Adipocyte (in vitro differentiated cells): Measurements from ENCODE around the gene VWF.
"Not testable (repeated sequence)": the region's sequence is repeated elsewhere in the genome, so short reads cannot be mapped to it uniquely, and the experiment has no call there.

ENCODE experiments used
- DNase-seq: peaks from one replicate; pipeline ENCODE4 v3.0.0-alpha.2; 2015; ENCODE audit warnings: low read depth
- H3K27me3 ChIP-seq: replicated peaks from 2 replicates; pipeline ENCODE4 v1.7.0; 2013; ENCODE audit warnings: mild to moderate bottlenecking, low read length, moderate library complexity; ENCODE audit not compliant: control insufficient read depth, insufficient read depth
- H3K36me3 ChIP-seq: 2 replicates; pipeline ENCODE4 v1.7.0; 2013; ENCODE audit warnings: low read length, mild to moderate bottlenecking, moderate library complexity; ENCODE audit not compliant: control insufficient read depth, insufficient read depth, severe bottlenecking
- H3K4me1 ChIP-seq: 2 replicates; pipeline ENCODE4 v1.7.0; 2013; ENCODE audit warnings: mild to moderate bottlenecking, low read length, moderate library complexity; ENCODE audit not compliant: control insufficient read depth, insufficient read depth
- H3K4me3 ChIP-seq: 2 replicates; pipeline ENCODE4 v1.7.0; 2013; ENCODE audit warnings: mild to moderate bottlenecking, low read length, moderate library complexity
- H3K9ac ChIP-seq: 2 replicates; pipeline ENCODE4 v1.7.0; 2013; ENCODE audit warnings: mild to moderate bottlenecking, low read length, moderate library complexity
- H3K9me3 ChIP-seq: 2 replicates; pipeline ENCODE4 v1.7.0; 2013; ENCODE audit warnings: mild to moderate bottlenecking, low read length, moderate library complexity; ENCODE audit not compliant: control insufficient read depth

VWF gene

DNA sequence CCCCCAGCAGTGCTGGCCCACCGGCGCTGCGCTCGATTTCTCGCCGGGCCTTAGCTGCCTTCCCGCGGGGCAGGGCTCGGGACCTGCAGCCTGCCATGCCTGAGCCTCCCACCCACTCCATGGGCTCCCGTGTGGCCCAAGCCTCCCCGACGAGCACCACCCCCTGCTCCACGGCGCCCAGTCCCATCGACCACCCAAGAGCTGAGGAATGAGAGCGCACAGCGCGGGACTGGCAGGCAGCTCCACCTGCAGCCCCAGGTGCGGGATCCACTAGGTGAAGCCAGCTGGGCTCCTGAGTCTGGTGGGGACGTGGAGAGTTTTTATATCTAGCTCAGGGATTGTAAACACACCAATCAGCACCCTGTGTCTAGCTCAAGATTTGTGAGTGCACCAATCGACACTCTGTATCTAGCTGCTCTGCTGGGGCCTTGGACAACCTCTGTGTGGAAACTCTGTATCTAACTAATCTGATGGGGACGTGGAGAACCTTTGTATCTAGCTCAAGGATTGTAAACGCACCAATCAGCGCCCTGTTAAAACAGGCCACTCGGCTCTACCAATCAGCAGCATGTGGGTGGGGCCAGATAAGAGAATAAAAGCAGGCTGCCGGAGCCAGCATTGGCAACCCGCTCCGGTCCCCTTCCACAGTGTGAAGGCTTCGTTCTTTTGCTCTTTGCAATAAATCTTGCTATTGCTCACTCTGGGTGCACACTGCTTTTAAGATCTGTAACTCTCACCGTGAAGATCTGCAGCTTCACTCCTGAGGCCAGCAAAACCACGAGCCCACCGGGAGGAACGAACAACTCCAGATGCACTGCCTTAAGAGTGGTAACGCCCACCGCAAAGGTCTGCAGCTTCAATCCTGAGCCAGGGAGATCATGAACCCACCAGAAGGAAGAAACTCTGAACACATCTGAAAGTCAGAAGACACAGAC, 18.2 kb upstream of the VWF start:
- H3K4me1 ChIP-seq, H3K36me3 ChIP-seq, H3K4me3 ChIP-seq, H3K27me3 ChIP-seq, H3K9ac ChIP-seq, H3K9me3 ChIP-seq, DNase-seq: not testable (repeated sequence)

DNA sequence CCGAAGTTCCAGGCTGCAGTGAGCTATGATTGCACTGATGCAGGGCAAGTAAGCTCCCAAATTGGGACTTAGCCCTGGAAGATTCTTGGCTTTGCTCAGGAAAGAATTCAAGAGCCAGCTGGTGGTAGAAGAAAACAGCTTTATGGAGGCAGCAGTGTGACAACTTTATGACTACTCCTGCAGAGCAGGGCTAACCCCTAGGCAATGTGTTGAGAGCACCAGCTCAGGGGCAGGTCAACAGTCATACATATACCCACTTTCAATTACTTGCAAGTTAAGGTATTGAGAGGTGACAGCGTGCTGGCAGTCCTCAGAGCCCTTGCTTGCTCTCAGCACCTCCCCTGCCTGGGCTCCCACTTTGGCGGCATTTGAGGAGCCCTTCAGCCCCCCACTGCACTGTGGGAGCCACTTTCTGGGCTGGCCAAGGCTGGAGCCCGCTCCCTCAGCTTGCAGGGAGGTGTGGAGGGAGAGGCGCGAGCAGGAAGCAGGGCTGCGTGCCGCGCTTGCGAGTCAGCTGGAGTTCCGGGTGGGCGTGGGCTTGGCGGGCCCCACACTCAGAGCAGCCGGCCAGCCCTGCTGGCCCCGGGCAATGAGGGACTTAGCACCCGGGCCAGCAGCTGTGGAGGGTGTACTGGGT, 17.4 kb upstream of the VWF start:
- not testable (repeated sequence) for H3K4me3 ChIP-seq

DNA sequence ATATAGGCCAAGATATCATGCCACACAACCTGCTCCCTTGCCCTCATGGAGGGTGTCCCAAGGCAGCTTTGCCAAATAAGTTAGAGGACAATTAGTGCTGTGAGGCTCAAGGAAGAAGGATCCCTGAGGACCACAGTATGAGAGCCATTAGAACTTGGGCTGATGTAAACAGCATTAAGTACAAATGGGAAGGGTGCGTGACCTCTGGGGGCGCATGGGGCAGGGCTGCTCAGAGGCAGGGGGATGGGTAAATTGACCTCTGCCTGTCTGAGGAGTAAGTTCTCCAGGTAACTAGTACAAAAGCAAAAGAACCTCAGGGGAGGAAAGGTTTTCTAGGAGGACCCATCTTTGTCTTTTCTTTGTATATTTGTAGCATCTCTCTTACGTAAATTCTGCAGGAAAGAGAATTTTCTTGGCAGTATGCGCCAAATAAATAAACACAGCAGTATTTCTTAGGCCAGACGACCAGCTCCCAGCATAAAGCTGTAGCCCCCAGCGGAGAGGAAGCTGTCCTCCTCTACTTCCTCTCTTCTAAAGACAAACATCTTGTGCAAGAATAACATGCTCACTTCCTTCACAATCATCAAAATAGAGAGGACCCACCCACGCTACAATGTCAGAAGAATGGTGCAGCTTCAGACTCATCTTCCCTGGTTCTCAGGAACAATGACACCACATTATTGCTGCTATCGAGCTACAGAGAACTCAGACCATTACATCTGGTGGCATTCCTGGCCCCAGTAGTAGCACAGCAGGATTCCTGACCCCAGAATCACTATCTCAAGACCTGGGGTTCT, 16.4 kb upstream of the VWF start:
- no peak overlapping the region for H3K9ac ChIP-seq
- no peaks in the 10 kb centered on the region for H3K36me3 ChIP-seq
- no peaks in the 10 kb centered on the region for H3K27me3 ChIP-seq
- H3K9me3 ChIP-seq, result peaks cover 4% of the 10 kb centered on the region
- DNase-seq, result peak; percentile 4
- peaks cover 4% of the 10 kb centered on the region for H3K4me1 ChIP-seq
- no peak overlapping the region for H3K4me3 ChIP-seq

More for the DNA sequence above, 17.4 kb upstream of the VWF start:
- not testable (repeated sequence) for H3K36me3 ChIP-seq, H3K4me1 ChIP-seq, H3K9ac ChIP-seq, DNase-seq, H3K9me3 ChIP-seq, H3K27me3 ChIP-seq

DNA sequence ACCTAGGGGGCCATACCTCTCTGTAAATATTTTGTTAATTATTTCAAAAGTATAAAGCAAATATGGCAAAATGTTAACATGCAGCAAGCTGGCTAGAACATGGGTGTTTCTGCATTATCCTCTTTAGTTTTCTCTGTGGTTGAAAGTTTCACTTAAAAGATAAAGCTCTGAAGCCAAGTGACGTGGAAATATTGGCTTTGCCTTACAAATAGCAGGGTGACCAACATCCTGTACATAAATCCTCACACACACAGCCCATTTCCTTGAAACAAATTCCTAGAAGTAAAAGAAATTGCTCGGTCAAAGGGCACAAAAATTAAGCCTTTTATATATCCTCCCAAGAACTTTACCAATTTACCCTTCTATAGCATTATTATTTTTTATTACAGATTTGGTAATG, 10.6 kb upstream of the VWF start:
- no peak for DNase-seq
- Histone ChIP-seq H3K36me3 (no peaks in the 10 kb centered on the region), H3K27me3 (no peaks in the 10 kb centered on the region), H3K9ac (no peak overlapping the region), H3K4me1 (peaks cover 4% of the 10 kb centered on the region), H3K4me3 (no peak overlapping the region), H3K9me3 (peaks cover 4% of the 10 kb centered on the region)

DNA sequence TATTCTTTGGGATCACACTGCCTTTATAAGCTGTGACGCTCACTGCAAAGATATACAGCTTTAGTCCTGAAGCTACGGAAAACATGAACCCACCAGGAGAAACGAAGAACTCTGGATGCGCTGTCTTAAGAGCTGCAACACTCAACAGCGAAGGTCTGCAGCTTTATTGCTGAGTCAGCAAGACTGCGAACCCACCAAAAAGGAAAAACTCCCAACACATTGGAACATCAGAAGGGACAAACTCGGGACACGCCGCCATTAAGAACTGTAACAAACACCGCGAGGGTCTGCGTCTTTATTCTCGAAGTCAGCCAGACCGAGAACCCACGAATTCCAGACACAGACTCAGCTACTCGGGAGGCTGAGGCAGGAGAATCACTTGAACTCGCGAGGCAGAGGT, 9.2 kb upstream of the VWF start:
- H3K4me1 ChIP-seq, result peaks cover 1% of the 10 kb centered on the region
- no peaks in the 10 kb centered on the region for H3K27me3 ChIP-seq
- no peaks in the 10 kb centered on the region for H3K36me3 ChIP-seq
- no peak for DNase-seq
- H3K9ac ChIP-seq, result no peak overlapping the region
- no peak overlapping the region for H3K4me3 ChIP-seq
- peaks cover 4% of the 10 kb centered on the region for H3K9me3 ChIP-seq

DNA sequence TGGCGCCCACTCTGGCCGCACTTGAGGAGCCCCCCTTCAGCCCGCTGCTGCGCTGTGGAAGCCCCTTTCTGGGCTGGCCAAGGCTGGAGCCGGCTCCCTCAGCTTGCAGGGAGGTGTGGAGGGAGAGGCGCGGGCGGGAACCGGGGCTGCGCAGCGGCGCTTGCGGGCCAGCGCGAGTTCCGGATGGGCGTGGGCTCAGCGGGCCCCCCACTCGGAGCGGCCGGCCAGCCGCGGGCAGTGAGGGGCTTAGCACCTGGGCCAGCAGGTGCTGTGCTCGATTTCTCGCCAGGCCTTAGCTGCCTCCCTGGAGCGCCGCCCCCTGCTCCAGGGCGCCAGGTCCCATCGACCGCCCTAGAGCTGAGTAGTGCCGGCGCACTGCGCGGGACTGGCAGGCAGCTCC, 8.0 kb upstream of the VWF start:
- DNase-seq, result no peak
- H3K9ac ChIP-seq, result no peak overlapping the region
- H3K4me3 ChIP-seq, result no peak overlapping the region
- H3K36me3 ChIP-seq, result no peaks in the 10 kb centered on the region
- no peaks in the 10 kb centered on the region for H3K27me3 ChIP-seq
- peaks cover 4% of the 10 kb centered on the region for H3K9me3 ChIP-seq
- no peaks in the 10 kb centered on the region for H3K4me1 ChIP-seq

DNA sequence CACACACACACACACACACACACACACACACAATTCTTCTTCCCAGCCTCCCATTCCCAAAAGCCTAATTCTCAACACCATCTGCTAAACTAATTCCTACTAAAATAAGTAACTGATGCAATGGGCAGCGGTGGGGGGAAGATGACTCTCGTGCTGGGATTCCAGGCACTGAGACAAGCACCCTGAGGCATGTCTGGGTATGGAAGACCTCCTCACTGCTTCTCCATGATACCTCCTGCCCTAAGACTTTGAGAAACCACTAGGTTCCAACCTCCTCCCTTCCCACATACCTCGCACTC, 789 bp upstream of the VWF start:
- Histone ChIP-seq H3K9ac (no peak overlapping the region), H3K9me3 (no peaks in the 10 kb centered on the region), H3K27me3 (peaks cover 4% of the 10 kb centered on the region), H3K36me3 (no peaks in the 10 kb centered on the region), H3K4me1 (no peaks in the 10 kb centered on the region), H3K4me3 (no peak overlapping the region)
- DNase-seq, result no peak

DNA sequence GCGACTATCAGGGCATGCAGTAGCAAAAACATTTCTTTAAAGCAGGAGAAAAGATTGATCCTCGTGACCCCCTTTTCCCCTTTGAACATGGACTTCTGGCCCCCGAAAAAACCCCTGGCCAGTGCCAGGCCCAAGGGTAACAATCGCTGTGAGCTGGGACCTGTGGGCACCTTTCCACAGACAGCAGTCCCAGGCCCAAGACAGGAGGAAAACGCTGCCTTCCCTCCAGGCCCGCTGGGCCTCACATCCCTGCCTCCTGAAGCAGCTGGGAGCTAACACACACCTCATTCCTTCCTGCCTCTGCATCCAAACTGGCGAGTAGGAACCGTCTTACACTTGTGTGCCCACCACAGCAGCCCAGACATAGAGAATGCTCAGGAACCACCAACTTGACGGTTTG, 1.2 kb downstream of the VWF start:
- Histone ChIP-seq H3K9ac (no peak overlapping the region), H3K4me3 (no peak overlapping the region), H3K4me1 (no peaks in the 10 kb centered on the region), H3K9me3 (no peaks in the 10 kb centered on the region), H3K27me3 (peaks cover 4% of the 10 kb centered on the region), H3K36me3 (no peaks in the 10 kb centered on the region)
- DNase-seq, result no peak

DNA sequence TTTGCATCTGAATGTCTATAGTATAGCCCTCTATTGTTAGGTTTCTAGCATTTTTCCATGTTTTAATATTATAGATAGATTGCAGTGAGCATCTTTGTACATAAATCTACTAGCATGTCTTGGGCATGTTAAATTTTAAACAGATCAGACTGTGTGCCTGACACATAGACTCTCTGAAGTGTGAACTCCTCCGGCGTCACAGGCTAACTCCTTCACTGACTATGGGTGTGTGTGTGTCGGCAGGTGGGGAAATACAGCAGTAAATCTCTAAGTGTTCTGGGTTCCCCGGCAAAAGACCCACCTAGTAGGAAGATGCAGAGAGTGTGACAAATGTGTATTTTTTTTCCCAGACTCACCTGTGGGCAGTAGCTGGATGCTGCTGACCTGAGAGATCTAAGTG, 2.3 kb downstream of the VWF start:
- H3K4me3 ChIP-seq, result no peak overlapping the region
- no peak for DNase-seq

DNA sequence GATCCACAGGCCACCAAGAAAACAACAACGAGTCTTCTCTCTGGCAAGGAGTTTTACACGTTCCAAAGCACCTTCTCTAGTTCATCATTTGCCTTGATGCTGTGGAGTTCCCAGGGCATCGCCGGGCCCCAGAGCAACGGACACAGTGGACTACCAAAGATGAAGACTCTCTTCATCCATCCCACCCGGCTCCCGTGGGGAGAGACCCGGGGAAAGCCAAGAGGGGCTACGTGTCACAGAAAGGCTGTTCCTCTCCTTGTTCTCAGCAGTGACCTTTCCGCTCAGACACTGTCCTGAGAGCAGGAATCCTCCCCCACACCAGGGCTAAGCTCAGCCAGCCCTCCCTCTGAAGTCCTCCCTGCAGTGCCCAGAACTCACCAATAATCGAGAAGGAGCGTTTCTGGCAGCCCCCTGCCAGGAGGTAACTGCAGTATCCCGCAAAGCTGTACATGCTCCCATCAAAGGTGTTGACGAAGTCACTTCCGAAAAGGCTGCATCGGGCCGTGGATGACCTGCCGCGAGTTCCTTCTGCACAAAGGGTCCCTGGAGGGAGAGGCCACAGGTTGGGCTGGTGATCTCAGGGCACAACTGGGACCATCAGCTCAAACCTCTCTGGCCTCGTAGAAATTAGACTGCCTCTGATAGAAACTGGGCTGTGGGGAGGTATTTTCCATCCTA, 3.5 kb downstream of the VWF start:
- Histone ChIP-seq H3K9me3 (no peaks in the 10 kb centered on the region), H3K9ac (no peak overlapping the region), H3K4me1 (no peaks in the 10 kb centered on the region), H3K4me3 (no peak overlapping the region), H3K36me3 (no peaks in the 10 kb centered on the region), H3K27me3 (peaks cover 4% of the 10 kb centered on the region)
- DNase-seq, result no peak

More for the DNA sequence above, 2.3 kb downstream of the VWF start:
- no peaks in the 10 kb centered on the region for H3K9me3 ChIP-seq
- H3K27me3 ChIP-seq, result peaks cover 4% of the 10 kb centered on the region
- H3K36me3 ChIP-seq, result no peaks in the 10 kb centered on the region
- no peaks in the 10 kb centered on the region for H3K4me1 ChIP-seq
- H3K9ac ChIP-seq, result no peak overlapping the region
